ENCODE results near the gene TOPBP1. TPM values are rescaled to one million over a fixed set of nuclear protein-coding genes. Genes with fewer than 3 reads are reported as not detected.

Gene TOPBP1
- total and polyA plus RNA-seq, 9 of the 15 experiments (the other 6 are each of a cell fraction or from before 2014, with no cell fraction given) = 16.6 to 77.6 (median 58.2) TPM

DNA sequence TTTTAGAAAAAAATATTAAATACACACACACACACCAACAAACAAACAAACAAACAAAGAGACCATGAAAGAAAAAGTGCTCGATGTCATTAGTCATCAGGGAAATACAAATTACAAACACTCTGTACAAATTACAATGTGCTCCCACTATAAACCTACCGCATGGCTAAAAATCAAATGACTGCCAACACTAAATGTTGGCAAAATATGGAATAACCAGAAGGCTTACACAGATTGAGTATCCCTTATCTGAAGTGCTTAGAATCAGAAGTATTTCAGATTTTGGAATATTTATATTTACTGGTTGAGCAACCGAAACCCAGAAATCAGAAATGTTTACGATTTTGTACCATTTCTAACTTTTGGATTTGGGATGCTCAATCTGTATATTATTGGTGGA is 54.8 kb downstream of the TOPBP1 start:
- Histone ChIP-seq H3K36me3 (ENCODE audit: control insufficient read depth, insufficient read depth, low read length) (peaks cover 68% of the 10 kb centered on the region; the same call in 2 of the 3 replicates), H3K27ac (ENCODE audit: extremely low read depth, low read depth, low read length) (no peak overlapping the region), H3K9me1 (ENCODE audit: control insufficient read depth, insufficient read depth, low read length) (no peaks in the 10 kb centered on the region), H2AFZ (ENCODE audit: low read depth, low read length) (no peak overlapping the region), H4K20me1 (replicated peaks; ENCODE audit: control insufficient read depth, insufficient read depth, low read length) (no peaks in the 10 kb centered on the region), H3K79me2 (ENCODE audit: control insufficient read depth, insufficient read depth, low read length) (no peaks in the 10 kb centered on the region), H3K9me3 (replicated peaks; ENCODE audit: control insufficient read depth, insufficient read depth, low read depth, low read length) (no peaks in the 10 kb centered on the region), H3K4me2 (ENCODE audit: insufficient read depth, low read length) (no peak overlapping the region), H3K27me3 (ENCODE audit: control insufficient read depth in 2 of 2, insufficient read depth in 2 of 2, low read length in 2 of 2) (no peaks in the 10 kb centered on the region), H3K4me3 (no peak overlapping the region), H3K9ac (ENCODE audit: insufficient read depth in 1 of 2, low read depth in 2 of 2, low read length in 2 of 2) (no peak overlapping the region), H3K4me1 (replicated peaks in 1 of 2; ENCODE audit: control insufficient read depth in 2 of 2, insufficient read depth in 2 of 2, low read length in 2 of 2) (no peaks in the 10 kb centered on the region)
- FAIRE-seq (no peak), DNase-seq (ENCODE audit: extremely low read depth in 1 of 4, low spot score in 3 of 4) (no peak), ATAC-seq (no peak)
- ChIA-PET CTCF (ENCODE audit: low intra/inter-chr PET ratio) (no interaction called here), POLR2A (interaction anchor here (1.0 kb wide), 1 partner anchor 25 kb away, joined by 3 read pairs; no protein-coding TSS in a partner anchor)
- intact Hi-C loops (cut with micrococcal nuclease) = no loop called here
- no TSS peak for BruUV-seq (replicated peaks)
- TF ChIP-seq, protein P1, sequence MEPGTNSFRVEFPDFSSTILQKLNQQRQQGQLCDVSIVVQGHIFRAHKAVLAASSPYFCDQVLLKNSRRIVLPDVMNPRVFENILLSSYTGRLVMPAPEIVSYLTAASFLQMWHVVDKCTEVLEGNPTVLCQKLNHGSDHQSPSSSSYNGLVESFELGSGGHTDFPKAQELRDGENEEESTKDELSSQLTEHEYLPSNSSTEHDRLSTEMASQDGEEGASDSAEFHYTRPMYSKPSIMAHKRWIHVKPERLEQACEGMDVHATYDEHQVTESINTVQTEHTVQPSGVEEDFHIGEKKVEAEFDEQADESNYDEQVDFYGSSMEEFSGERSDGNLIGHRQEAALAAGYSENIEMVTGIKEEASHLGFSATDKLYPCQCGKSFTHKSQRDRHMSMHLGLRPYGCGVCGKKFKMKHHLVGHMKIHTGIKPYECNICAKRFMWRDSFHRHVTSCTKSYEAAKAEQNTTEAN (CRISPR knock-in tag; IDR thresholded peaks at IDR 0.05) = no peak
- TF ChIP-seq RFX7 (CRISPR knock-in tag; IDR thresholded peaks at IDR 0.05) (no peak), YBX1 (IDR thresholded peaks at IDR 0.05) (no peak), XRCC5 (IDR thresholded peaks at IDR 0.05; ENCODE audit: low read depth, low read length) (no peak), CHD2 (IDR thresholded peaks at IDR 0.05; ENCODE audit: low read depth, low read length) (no peak), ETS2 (tag; IDR thresholded peaks at IDR 0.05; ENCODE audit: borderline replicate concordance, poor library complexity, severe bottlenecking) (no peak)
- WGBS (ENCODE audit: insufficient coverage, low coverage, missing lambda C conversion rate) = 98% methylated on average over 4 of the region's 4 CpGs
- in situ Hi-C loops (cut with MboI) = no loop called here
